Activated CD4-positive, alpha-beta T cell treated with anti-CD3 and anti-CD28 coated beads for 48 hours (primary cell): Measurements from ENCODE around the gene ZDHHC13.

Source experiments
- DNase-seq: peaks from one replicate; pipeline ENCODE4 v3.0.0-alpha.2; 2020

ZDHHC13 gene, protein sequence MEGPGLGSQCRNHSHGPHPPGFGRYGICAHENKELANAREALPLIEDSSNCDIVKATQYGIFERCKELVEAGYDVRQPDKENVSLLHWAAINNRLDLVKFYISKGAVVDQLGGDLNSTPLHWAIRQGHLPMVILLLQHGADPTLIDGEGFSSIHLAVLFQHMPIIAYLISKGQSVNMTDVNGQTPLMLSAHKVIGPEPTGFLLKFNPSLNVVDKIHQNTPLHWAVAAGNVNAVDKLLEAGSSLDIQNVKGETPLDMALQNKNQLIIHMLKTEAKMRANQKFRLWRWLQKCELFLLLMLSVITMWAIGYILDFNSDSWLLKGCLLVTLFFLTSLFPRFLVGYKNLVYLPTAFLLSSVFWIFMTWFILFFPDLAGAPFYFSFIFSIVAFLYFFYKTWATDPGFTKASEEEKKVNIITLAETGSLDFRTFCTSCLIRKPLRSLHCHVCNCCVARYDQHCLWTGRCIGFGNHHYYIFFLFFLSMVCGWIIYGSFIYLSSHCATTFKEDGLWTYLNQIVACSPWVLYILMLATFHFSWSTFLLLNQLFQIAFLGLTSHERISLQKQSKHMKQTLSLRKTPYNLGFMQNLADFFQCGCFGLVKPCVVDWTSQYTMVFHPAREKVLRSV

DNA sequence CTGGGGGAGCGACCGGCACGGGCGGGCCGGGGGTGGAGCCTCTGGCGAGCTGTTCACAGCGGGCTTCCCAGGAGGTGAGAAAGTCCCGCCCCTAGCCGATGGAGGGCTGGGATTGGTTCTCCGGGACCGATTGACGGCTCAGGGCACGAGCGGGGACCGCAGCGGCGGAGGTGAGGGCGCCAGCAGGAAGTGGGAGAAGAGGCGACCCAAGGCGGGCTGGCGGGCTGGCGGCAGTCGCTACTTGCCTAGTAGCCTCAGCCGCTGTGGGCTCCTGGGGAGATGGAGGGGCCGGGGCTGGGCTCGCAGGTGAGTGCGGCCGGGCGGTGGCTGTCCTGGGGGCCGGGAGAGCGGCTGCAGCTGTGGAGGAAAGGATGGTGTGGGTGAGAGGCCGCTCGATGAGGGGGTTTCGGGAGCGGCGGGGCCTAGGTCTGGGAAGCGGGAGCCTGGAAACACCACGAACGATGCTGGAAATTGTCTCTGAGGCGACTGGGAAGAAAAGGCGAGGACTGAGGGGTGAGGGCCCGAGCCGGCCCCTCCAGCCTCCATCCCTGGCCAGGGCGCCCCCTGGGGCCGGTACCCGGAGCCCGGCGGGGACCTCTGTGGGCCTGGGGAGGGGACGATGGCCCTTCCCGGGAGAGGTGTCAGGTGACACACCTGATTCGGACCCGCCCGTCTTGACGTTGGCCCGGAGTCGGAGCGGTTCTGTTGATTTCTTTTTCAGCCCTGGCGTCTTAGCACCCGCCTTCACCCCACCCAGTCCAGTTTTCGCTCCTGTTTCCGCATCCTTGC, at the start of gene ZDHHC13:
Gene ZDHHC13, plus strand, starts transcription at position 198 of the 789 bp plus-strand sequence. Its CDS starts 82 bp downstream, at position 280.
- DNase-seq = peak; percentile 98

DNA sequence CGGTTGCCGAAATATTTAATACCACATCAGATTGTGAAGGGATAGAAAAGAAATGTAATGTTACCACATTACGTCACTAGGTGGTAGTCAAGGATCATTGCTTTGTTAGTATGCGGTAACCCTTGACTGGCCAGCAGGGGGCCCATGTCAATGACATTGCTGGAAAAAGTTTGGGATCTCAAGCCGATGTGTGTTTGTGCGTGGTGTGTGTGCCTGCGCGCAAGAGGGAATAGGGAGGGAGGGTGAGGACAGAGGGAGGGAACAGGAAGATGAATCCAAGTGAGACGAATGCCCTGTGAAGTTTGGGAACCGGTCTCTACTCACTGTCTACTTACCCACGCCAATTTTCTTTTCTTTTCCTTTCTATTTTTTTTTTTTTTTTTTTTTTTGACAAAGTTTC, 45.7 kb upstream of the ZDHHC13 start:
- peak; percentile 72 for DNase-seq

DNA sequence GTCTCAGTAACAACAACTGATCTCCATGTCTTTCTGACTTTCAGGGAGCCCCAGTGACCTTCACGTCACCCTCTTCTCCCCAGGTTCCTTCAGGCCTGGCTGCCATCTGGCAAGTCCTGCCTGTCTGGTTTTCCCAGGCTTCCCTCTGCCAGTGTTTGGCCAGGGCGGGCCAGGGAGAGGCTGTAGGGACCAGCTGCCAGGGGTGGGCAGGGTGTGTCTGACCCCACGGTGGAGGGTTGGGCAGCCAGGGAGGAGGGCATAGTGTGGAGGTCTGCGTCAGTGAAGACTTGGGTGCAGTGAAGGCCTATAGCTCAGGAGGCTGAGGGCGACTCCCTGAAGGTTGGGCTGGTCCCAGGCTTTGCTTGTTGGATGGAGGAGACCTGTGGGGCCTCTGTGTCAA, 44.5 kb upstream of the ZDHHC13 start:
- no peak for DNase-seq

DNA sequence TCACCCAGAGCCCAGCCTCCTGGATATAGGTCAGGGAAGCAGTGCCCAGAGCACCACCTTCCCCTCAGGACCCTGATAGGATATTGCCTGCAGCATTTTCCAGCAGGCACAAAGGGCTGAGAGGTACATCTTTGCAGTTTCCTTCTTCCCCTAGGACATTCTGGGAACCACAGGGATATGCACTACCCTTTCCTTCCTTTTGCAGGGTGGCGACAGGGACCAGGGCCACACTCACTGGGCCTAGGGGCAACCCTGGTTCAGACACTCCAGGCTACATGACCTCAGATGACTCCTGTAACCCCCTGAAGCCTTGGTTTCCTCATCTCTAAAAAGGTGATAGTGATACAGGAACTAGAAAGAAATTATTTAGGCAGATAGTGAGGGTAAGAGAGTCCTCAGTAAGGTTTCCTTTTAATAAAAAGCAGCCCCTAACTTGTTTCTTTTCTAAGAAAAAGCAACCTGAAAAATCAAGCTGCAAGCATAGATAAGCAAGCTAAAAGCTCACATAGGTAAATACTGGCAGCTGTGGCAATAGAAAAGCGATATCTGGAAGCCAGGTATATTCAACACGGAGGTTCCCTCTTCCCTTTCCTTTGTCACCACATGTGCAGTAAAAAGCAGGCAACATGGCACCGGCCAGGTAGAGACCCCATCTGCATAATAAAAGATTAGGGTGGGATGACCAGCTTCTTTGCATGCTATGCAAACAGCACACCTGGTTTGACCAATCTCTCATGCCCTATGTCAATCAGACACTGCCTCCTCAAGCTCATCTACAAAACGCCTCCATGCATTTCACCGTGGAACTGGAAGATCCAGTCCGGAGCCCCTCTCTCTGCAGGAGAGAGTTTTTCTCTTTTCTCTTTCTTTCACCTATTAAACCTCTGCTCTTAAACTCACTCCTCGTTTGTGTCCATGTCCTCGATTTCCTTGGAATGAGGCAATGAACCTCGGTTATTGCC, 43.2 kb upstream of the ZDHHC13 start:
- DNase-seq = no peak

DNA sequence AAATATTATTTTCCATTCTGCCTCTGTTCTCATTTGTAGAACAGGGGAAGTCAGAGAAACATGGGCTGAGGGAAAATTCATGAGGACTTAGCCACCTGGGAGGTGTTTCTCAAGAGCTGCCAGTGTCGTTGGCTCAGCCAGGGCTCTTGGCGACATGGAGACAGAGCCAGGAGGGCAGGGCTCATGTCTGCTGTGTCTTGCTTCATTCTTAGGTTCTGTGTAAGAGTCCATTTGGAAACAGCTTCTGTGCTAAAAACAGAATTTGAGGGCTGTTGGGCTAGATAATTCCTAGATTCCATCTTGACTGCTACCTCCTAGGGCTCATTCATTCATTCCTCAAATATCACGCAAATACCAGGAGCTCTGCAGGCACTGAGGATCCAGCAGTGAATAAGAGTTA, 41.3 kb upstream of the ZDHHC13 start:
- DNase-seq = no peak

DNA sequence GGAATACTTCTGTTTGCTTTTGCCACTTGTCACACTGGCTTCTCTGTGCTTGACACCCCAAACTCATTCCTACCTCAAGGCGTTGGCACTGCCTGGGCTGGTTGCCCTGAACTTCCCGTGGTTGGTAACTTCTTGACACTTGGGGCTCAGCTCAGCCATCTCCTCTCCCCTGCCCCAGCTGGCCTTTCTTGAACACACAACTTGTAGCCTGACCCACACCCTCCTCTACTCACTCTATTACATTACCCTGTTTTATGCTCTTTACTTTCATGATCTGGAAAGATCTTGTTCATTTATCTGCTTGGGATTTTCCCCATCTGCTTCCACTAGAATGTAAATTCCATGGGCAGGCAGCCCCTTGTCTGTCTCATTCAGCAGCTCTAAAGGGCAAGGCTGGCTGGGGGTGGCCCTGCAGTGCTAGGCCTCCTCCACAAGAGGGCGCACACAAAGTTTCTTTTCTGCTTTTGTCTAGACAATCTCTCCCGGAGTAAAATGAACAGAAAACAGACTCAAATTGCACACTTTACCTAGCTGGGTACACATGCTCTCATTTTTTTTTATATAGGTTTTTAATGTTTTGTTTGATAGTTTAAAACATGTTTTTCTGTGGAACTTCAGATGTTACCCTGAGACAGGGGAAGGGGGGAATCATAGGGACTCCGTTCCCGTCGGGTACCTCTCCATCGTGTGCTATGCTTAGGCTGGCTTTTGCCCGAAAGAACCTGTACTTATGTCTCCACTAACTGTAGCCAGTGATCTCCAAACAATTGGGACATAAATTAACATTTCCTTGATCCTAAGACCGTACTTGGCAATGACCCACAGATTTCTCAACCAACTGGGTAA, 40.0 kb upstream of the ZDHHC13 start:
- DNase-seq = peak; percentile 77

DNA sequence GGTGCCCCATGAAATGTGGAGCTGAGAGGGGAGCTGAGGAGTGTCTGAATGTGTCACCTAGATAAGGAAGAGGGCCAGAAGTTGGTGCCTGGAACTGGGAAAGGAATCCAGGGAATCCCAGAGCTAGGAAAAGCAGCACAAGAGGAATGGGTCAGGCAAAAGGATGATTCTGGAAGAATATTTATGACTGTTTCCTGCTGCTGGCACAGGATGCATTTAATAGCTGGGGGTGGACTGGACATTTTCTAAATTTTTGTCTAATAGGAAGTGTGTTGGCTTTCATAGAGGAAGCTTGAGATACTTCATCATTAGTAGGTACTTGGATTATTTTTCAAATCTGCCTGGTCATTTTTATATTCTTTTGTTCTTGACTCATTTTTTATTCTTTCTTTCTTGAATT, 39.0 kb upstream of the ZDHHC13 start:
- DNase-seq = no peak

DNA sequence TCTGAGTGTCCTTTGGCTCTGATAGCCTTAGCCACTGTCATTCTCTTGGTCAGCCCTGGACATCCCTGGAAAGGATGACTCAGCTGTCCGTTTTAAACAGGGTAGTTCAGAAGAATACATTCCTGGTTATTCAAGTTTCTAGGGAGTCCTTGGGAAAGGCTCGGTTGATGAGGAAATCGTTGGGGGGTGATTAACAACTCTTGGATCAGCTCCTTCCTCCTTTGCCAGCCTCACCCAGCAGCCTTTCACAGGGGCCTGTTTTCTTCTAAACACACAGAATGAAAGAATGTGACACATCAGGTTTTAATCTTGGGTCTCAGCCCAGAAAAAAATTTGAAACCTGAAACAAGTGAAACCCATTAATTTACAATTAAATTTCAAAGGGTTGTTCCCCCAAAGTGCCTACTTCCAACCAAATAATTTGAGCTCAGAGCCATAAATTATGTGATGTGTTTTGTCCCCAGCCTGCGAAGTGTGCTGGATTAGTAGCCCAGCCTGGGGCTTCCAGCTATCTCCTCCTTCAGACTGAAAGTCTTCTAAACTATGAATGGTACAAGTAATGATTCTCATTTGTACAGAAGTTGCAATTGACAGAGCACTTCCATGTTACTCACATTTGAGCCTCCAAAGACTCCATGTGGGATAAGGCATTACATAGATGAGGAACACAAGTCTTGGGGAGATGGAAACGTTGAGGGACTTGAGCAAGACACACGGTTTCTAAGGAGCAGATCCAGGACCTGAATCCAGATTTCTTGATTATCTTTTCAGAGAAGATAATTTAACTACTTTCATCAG, 37.1 kb upstream of the ZDHHC13 start:
- DNase-seq = no peak

DNA sequence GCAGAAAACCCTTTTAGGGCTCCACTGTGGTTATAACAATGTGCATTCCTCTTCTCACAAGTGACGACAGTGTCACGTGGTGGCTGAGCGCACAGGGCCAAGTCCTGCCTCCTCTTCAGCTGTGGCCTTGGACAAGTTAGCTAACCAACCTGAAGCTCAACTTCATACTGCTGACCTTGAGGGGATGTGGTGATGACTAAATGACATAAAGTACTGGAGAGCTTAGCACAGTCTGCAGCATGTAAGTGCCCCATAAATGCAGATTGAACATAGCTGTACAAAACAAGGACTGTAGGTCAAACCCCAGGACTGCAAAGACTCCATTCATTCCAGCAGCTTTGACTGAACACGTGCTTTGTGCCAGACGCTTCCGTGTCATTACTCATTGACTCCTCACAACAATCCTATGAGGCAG, 36.4 kb upstream of the ZDHHC13 start:
- no peak for DNase-seq

DNA sequence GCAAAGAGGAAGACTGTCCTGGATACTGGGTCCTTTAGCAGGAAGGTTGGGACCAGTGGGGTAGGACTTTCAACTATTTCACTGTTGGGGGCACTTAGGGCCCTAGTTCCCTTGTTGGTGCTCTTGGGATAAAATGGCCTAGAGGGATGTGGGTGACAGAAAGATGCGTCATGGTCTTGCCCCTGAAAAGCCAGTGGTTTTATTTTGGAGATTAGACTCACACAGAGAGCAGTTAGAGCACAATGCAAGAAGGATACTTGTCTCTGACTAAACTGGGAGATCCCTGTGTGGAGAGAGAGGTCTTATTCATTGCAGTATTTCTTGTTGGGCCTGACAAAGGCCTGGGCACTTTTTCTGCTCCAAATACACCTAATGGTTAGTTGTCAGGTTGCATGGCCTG, 33.8 kb upstream of the ZDHHC13 start:
- no peak for DNase-seq

DNA sequence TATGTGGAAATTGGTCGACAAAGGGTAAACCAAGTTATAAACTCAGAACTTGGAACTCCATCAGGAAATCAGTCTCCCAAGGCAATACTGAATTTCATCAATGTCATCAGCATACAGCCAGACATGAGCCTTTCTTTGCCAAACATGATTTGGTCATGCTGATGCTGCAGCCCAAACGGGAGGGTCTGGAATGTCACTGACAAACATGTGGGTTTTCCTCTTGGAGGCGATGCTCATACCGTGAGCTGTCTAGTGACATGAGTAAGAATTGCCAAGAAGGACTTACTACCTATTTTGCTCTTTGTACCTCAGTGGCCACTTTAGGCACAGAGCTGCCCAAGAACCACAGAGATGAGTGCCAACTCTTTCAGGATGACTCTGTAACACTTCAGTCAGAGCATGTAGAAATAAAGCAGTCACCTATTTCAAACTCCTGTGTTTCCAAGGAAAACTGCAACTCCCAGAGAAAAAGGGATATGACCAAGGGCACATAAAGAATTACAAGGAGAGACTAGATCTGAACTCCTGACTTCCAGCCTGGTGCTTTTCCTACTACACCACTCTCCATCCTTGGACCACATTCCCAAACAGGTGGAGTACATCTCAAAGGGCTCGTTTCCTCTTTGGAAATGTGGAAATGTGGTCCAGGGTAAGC, 32.2 kb upstream of the ZDHHC13 start:
- DNase-seq = no peak

DNA sequence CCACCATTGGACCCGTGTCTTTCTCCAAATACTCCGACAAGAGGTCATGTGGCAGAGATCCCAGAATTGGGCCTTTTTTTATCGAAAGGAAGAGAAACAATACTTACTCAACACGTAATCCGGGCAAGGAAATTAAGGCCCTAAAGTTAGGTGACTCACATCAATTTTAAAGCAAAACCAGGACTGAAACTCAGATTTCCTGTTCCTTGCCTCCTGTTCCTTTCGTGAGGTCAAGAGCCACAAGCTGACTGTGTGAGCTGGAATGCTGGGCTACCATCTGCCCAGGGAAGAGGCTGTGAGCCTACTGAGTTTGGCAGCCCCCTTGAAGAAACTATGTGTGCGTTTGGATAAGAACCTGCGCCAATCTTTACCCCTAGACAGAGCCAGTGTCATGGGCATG, 29.3 kb upstream of the ZDHHC13 start:
- no peak for DNase-seq

DNA sequence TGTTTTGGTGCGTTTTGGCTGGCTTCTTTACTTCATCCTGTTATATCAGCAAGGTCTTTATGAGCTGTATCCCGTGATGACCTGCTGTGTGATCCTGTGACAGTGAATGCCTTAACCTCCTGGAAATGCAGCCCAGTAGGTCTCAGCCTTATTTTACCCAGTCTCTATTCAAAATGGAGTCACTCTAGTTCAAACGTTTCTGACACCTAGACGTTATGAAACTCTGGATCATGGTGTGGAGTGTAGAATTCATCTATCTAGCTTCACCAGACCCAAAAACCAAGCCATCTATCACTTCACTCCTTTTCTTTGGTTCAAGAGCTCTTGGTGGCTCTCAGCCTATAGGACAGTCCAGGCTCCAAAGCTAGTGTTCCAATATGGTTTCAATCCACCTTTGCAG, 28.2 kb upstream of the ZDHHC13 start:
- DNase-seq = no peak

DNA sequence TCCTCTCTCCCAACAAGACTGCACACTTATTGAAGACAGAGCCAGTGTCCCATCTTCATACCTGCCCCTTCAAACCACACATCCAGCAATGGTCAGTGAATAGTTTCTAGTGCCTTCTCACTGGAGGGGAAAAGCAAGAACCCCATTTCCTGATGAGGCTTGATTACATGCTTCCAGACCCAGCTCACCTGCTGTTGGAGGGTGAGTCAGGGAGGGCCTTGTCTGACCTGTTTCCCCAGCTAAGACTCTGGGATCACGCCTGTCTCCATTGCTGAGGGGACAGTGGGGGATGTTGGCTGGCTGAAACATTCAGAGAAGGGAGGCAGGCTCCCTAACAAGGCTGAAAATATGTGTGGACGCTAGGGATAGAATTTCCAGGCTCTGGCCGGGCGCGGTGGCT, 27.5 kb upstream of the ZDHHC13 start:
- DNase-seq = no peak

DNA sequence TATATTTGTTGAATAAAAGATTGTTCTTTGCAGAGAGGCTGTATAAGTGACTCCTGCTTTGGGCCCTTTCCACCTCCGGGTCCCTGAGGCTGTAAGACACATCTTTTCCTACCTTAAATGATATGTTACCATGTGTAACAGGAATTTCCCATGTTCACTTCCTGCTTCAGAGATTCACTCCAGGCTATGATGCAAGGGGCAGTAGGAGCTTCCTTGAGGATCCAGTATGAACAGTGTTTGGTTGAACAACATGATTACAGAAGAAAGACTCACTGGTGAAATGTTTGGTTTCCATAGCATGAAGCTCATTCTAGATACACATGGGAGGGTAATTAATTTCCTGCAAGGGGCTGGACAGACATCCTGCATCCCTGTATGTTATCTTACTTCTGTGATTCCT, 25.6 kb upstream of the ZDHHC13 start:
- DNase-seq = no peak

DNA sequence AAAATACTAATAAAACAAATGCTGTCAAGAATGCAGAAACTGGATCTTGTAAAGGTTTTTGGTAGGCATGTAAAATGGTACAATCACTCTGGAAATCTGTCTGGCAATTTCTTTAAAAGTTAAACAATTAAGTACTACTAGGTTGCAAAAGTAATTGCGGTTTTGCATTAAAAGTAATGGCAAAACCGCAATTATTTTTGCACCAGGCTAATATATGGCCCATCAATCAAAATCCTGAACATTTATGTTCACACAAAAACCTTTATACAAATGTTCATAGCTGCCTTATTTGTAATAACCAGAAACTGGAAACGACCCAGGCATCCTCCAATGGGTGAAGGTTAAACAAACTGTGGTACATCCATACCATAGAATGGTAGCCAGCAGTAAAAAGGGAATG, 24.6 kb upstream of the ZDHHC13 start:
- DNase-seq = no peak

DNA sequence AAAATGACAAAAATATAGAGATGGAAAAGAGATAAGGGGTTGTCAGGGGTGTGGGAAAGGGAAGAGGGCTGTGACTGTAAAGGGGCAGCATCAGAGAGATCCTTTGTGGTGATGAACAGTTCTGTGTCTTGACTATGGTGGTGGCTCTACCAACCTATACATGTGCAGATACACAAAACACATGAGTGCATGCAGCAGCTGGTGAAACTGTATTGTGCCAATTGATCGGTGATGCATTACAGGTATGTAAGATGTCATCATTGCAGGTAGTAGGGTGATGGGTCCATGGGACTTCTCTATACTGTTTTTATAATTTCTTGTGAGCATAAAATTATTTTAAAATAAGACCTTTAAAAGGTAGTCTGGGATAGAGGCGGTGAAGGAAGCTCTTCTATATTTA, 24.1 kb upstream of the ZDHHC13 start:
- no peak for DNase-seq

DNA sequence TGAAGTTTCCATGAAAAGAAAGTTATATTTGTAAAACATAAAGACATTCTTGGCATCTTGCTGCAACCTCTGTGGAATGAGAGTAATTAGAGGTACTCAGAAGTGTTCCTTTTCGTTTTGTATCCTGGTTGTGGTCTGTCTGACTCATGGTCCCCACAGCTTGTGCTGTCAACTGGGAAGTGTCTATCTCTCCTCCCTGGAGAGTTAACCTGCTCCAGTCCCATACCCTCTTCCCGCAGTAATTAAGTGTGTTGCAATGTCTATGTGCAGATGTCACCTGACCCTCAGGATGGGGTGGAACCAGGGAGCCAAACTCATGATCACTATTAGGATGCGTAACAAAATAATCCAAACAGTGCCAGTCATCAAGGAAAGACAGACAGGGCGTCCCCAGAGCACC, 23.0 kb upstream of the ZDHHC13 start:
- no peak for DNase-seq

DNA sequence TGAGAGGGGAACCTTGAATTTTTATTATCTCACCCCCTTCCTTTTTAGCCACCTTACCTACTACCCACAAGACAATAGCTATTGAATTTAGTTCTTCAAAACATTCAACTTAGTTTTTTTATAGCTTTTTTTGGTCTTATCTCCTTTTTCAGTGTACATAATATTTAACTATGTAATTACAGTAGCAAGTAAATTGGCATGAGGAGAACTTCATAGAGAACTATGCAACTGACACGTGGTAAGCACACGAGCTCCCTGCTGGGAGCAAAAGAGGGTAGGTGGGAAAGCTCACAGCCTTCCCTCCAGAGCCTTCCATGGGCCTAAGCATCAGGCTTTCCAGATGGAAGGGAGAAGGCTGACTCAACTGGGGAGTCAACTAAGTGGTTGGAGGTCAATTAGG, 22.1 kb upstream of the ZDHHC13 start:
- no peak for DNase-seq

DNA sequence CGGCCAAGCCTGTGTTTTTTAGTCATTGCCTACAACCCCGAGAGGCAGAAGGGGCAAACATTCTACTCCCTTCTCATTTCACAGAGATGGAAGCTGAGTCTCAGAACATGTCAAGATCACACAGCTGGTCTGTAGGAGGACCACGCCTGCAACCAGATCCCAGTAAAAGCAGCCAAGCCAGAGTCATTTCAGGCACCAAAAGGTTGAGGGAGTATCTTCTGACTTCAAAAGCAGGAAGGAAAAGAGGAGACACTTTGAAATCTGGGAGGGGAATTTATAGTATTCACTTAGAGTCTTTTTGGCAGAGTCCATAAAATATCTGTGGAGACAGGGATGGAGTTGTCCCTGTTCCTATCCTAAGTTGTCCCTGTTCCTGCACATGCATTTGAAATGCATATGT, 17.9 kb upstream of the ZDHHC13 start:
- no peak for DNase-seq
